Peyer's patch (tissue), 4 donors: ENCODE results near the gene ACACA. TPM values are rescaled to one million over a fixed set of nuclear protein-coding genes. Genes with fewer than 3 reads are reported as not detected.
A peak's percentile ranks its signal among the peaks of the same experiment; 100 is the strongest.

Experiments
- DNase-seq, 3 donors: peaks; one replicate each; pipeline ENCODE4 v3.0.0-alpha.2; 2017 to 2019
- H3K27ac ChIP-seq, 4 donors: fragments of 200-600 bp; sonication (generic); one replicate each; pipeline ENCODE4 v1.5.1; 2016 to 2019
- H3K27me3 ChIP-seq, 2 donors: fragments of 200-600 bp; sonication (generic); one replicate each; pipeline ENCODE4 v1.5.1; 2019
- H3K36me3 ChIP-seq, 3 donors: fragments of 200-600 bp; sonication (generic); one replicate each; pipeline ENCODE4 v1.5.1; 2016 to 2019
- H3K4me1 ChIP-seq, 4 donors: fragments of 200-600 bp; sonication (generic); one replicate each; pipeline ENCODE4 v1.5.1; 2016 to 2019
- H3K4me3 ChIP-seq, 4 donors: fragments of 200-600 bp; sonication (generic); 1 replicate in 3 of 4; 2 replicates in 1 of 4; pipeline ENCODE4 v1.5.1; 2016 to 2019; ENCODE audit warnings: mild to moderate bottlenecking in 1 of 4
- H3K9me3 ChIP-seq, 4 donors: fragments of 200-600 bp; sonication (generic); one replicate each; pipeline ENCODE4 v1.5.1; 2016 to 2019; ENCODE audit warnings: mild to moderate bottlenecking in 1 of 4
- CTCF ChIP-seq, 6 experiments: fragments of 450-650 bp in 4 of 6; fragments of 200-600 bp in 2 of 6; sonication (generic) in 1 of 6; IDR thresholded peaks; one replicate each; pipeline ENCODE4 v1.5.1; 2017 to 2019; ENCODE audit warnings: antibody characterized with exemption in 6 of 6, mild to moderate bottlenecking in 3 of 6, moderate library complexity in 1 of 6
- POLR2A ChIP-seq, 2 donors: fragments of 450-650 bp; IDR thresholded peaks; one replicate each; pipeline ENCODE4 v1.5.1; 2017; ENCODE audit warnings: antibody characterized with exemption in 2 of 2, mild to moderate bottlenecking in 2 of 2, moderate library complexity in 2 of 2
- total RNA-seq, 4 donors: library from RNA; depleted of rRNA; stranded (reverse); fragments of >200 nt; gene quantifications; one replicate each; pipeline ENCODE4 v1.1.0, GENCODE V29; 2016

The ACACA gene
- total RNA-seq, 4 donors from 2014 or later = 31.7 to 71.7 (median 43.0) TPM

- Histone ChIP-seq H3K36me3 (no peaks in the 10 kb centered on the region), H3K4me3 (no peak overlapping the region), H3K9me3 (no peaks in the 10 kb centered on the region), H3K27me3 (no peaks in the 10 kb centered on the region), H3K4me1 (peaks cover 0 to 48% (median 0%) of the 10 kb centered on the region in 4 donors), H3K27ac (peak overlapping the region in 2 of 4 donors; percentile 56 to 72)
- TF ChIP-seq CTCF (IDR thresholded peaks at IDR 0.05) (no peak), POLR2A (IDR thresholded peaks at IDR 0.05) (no peak)
- no peak for DNase-seq
Observed at GRCh38 chr17:37391146-37391545, 15.5 kb downstream of the ACACA start.

- Histone ChIP-seq H3K4me3 (no peak overlapping the region), H3K36me3 (no peaks in the 10 kb centered on the region), H3K27me3 (no peaks in the 10 kb centered on the region), H3K9me3 (no peaks in the 10 kb centered on the region), H3K27ac (peak overlapping the region in 2 of 4 donors; percentile 7 to 56), H3K4me1 (peaks cover 0 to 63% (median 0%) of the 10 kb centered on the region in 4 donors)
- no peak for DNase-seq
- no peak for TF ChIP-seq CTCF (IDR thresholded peaks at IDR 0.05)
- TF ChIP-seq POLR2A (IDR thresholded peaks at IDR 0.05) = no peak
Observed at GRCh38 chr17:37389160-37389559, 17.5 kb downstream of the ACACA start.

- TF ChIP-seq CTCF (IDR thresholded peaks at IDR 0.05) (no peak), POLR2A (IDR thresholded peaks at IDR 0.05) (no peak)
- Histone ChIP-seq H3K27ac (no peak overlapping the region), H3K36me3 (no peaks in the 10 kb centered on the region), H3K4me1 (peaks cover 0 to 68% (median 0%) of the 10 kb centered on the region in 4 donors), H3K4me3 (no peak overlapping the region), H3K27me3 (no peaks in the 10 kb centered on the region), H3K9me3 (no peaks in the 10 kb centered on the region)
- no peak for DNase-seq
Observed at GRCh38 chr17:37388266-37388665, 18.4 kb downstream of the ACACA start.

GRCh38 chr17:37386462-37386861 is 20.2 kb downstream of the ACACA start:
- peaks cover 0 to 61% (median 0%) of the 10 kb centered on the region in 4 donors for H3K4me1 ChIP-seq
- TF ChIP-seq CTCF (IDR thresholded peaks at IDR 0.05) (peak in 1 of 6 experiments; percentile 9), POLR2A (IDR thresholded peaks at IDR 0.05) (no peak)
- H3K27me3 ChIP-seq = no peaks in the 10 kb centered on the region
- H3K27ac ChIP-seq = peak overlapping the region in 2 of 4 donors; percentile 17 to 61
- DNase-seq = no peak
- H3K36me3 ChIP-seq = no peaks in the 10 kb centered on the region
- no peaks in the 10 kb centered on the region for H3K9me3 ChIP-seq
- H3K4me3 ChIP-seq = no peak overlapping the region

- Histone ChIP-seq H3K36me3 (no peaks in the 10 kb centered on the region), H3K27me3 (no peaks in the 10 kb centered on the region), H3K4me3 (no peak overlapping the region), H3K4me1 (peaks cover 0 to 56% (median 0%) of the 10 kb centered on the region in 4 donors), H3K9me3 (no peaks in the 10 kb centered on the region), H3K27ac (peak overlapping the region in 3 of 4 donors; percentile 21 to 75 (median 66))
- no peak for TF ChIP-seq CTCF (IDR thresholded peaks at IDR 0.05)
- TF ChIP-seq POLR2A (IDR thresholded peaks at IDR 0.05) = no peak
- DNase-seq = no peak
Observed at GRCh38 chr17:37385474-37385990, 21.1 kb downstream of the ACACA start.
